ENCODE data around the gene TCP10L. TPM values are rescaled to one million over a fixed set of nuclear protein-coding genes. Genes with fewer than 3 reads are reported as not detected.

Gene TCP10L
- total and polyA plus RNA-seq, 2 of the 13 experiments (the other 11 are each of a cell fraction or from before 2014, with no cell fraction given) = 0.90 to 2.4 TPM

GRCh38 chr21:32612075-32612998 lies 27.0 kb upstream of the TCP10L start, which contains the start of gene CFAP298 (continued):
- TF ChIP-seq, protein P1, sequence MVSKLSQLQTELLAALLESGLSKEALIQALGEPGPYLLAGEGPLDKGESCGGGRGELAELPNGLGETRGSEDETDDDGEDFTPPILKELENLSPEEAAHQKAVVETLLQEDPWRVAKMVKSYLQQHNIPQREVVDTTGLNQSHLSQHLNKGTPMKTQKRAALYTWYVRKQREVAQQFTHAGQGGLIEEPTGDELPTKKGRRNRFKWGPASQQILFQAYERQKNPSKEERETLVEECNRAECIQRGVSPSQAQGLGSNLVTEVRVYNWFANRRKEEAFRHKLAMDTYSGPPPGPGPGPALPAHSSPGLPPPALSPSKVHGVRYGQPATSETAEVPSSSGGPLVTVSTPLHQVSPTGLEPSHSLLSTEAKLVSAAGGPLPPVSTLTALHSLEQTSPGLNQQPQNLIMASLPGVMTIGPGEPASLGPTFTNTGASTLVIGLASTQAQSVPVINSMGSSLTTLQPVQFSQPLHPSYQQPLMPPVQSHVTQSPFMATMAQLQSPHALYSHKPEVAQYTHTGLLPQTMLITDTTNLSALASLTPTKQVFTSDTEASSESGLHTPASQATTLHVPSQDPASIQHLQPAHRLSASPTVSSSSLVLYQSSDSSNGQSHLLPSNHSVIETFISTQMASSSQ (IDR thresholded peaks at IDR 0.05; ENCODE audit: low read depth) = no peak
- TF ChIP-seq, protein P1 (CRISPR knock-in tag; IDR thresholded peaks at IDR 0.05; ENCODE audit: borderline replicate concordance) = peak; percentile 11; the same call in 1 of the 2 replicates
- TF ChIP-seq MIER3 (CRISPR knock-in tag; IDR thresholded peaks at IDR 0.05; ENCODE audit: borderline replicate concordance) = peak; percentile 61; the same call in 1 of the 2 replicates
- TF ChIP-seq ZNF326 (CRISPR knock-in tag; IDR thresholded peaks at IDR 0.05; ENCODE audit: borderline replicate concordance) = no peak
- no peak for TF ChIP-seq ZBTB7A (CRISPR knock-in tag; IDR thresholded peaks at IDR 0.05)
- no peak for TF ChIP-seq ZNF577 (CRISPR knock-in tag; IDR thresholded peaks at IDR 0.05; ENCODE audit: borderline replicate concordance, low read depth)
- TF ChIP-seq, protein P2, sequence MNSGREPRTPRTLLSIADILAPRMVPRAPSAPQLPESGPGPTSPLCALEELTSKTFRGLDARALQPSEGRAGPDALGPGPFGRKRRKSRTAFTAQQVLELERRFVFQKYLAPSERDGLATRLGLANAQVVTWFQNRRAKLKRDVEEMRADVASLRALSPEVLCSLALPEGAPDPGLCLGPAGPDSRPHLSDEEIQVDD (CRISPR knock-in tag; IDR thresholded peaks at IDR 0.05; ENCODE audit: borderline replicate concordance) = no peak
- TF ChIP-seq NFIC (IDR thresholded peaks at IDR 0.05; ENCODE audit: low read length) = no peak
- TF ChIP-seq, protein P3, sequence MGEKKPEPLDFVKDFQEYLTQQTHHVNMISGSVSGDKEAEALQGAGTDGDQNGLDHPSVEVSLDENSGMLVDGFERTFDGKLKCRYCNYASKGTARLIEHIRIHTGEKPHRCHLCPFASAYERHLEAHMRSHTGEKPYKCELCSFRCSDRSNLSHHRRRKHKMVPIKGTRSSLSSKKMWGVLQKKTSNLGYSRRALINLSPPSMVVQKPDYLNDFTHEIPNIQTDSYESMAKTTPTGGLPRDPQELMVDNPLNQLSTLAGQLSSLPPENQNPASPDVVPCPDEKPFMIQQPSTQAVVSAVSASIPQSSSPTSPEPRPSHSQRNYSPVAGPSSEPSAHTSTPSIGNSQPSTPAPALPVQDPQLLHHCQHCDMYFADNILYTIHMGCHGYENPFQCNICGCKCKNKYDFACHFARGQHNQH (CRISPR knock-in tag; IDR thresholded peaks at IDR 0.05) = peak; percentile 70; the same call in 1 of the 2 replicates
- TF ChIP-seq ZKSCAN8 (CRISPR knock-in tag; IDR thresholded peaks at IDR 0.05; ENCODE audit: borderline replicate concordance) = 0 out of 2 replicates have a peak, but pooled peaks have one; percentile 28
- TF ChIP-seq FOXC1 (CRISPR knock-in tag; IDR thresholded peaks at IDR 0.05; ENCODE audit: borderline replicate concordance) = peak; percentile 25; the same call in 1 of the 2 replicates
- TF ChIP-seq GLMP (CRISPR knock-in tag; IDR thresholded peaks at IDR 0.05; ENCODE audit: borderline replicate concordance) = no peak
- peak; percentile 84 for TF ChIP-seq HOXA3 (CRISPR knock-in tag; IDR thresholded peaks at IDR 0.05)
- TF ChIP-seq GATAD1 (CRISPR knock-in tag; IDR thresholded peaks at IDR 0.05) = peak; percentile 94
- no peak for TF ChIP-seq AFF4 (CRISPR knock-in tag; IDR thresholded peaks at IDR 0.05)
- TF ChIP-seq KDM5A (IDR thresholded peaks at IDR 0.05; ENCODE audit: borderline replicate concordance, low read length) = peak; percentile 89
- TF ChIP-seq ZNF674 (CRISPR knock-in tag; IDR thresholded peaks at IDR 0.05; ENCODE audit: low read depth) = no peak

Measured in HepG2 (cell line).